Hepatic stellate cell (primary cell): ENCODE measurements around the gene SLC25A51.
A peak's percentile ranks its signal among the peaks of the same experiment; 100 is the strongest.

Experiments used
- DNase-seq: peaks from one replicate; pipeline ENCODE4 v3.0.0; 2011; ENCODE audit warnings: low spot score

Gene SLC25A51, protein sequence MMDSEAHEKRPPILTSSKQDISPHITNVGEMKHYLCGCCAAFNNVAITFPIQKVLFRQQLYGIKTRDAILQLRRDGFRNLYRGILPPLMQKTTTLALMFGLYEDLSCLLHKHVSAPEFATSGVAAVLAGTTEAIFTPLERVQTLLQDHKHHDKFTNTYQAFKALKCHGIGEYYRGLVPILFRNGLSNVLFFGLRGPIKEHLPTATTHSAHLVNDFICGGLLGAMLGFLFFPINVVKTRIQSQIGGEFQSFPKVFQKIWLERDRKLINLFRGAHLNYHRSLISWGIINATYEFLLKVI

DNA sequence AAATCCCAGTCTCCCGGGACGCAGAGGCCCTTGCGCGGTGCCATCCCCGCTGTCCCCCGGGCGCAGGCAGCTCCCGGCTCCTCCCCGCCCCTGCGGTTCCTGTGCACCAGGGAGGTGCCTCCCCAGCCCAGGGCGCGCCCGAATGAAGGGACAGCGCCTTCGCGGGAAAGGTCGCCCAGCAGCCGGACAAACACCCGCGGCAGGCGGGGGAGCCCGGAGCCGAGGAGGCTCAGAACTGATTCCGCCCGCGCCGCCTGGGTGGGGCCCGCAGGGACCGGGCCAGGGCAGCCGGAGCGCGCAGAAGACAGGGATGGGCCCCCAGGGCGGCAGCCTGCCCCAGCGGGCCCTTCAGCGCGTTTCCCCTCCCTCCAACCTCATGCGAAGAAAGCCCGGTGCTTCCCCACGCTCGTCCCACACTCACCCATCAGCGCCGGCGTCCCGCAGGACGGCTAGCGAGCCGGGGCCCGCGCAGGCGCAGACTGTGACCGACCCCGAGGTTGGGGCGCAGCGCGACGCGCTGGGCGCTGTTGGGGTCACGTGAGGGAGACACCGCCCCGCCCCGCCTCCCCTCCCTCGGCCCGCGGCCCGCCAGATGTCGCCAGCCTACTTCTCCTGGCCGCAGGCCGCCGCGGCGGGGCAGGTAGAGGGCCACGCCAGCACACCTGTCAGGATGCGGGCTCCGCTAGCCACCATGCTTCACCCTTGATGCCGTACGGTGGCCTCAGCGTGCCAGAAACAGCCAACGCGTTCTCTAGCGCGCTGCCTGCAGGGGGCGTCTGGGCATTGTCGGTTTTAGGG lies at the start of gene SLC25A51:
Gene SLC25A51 (minus strand): TSS at position 481 of the 798 bp plus-strand sequence. CDS start 15,577 bp downstream, outside the sequence.
- peak; percentile 96 for DNase-seq

DNA sequence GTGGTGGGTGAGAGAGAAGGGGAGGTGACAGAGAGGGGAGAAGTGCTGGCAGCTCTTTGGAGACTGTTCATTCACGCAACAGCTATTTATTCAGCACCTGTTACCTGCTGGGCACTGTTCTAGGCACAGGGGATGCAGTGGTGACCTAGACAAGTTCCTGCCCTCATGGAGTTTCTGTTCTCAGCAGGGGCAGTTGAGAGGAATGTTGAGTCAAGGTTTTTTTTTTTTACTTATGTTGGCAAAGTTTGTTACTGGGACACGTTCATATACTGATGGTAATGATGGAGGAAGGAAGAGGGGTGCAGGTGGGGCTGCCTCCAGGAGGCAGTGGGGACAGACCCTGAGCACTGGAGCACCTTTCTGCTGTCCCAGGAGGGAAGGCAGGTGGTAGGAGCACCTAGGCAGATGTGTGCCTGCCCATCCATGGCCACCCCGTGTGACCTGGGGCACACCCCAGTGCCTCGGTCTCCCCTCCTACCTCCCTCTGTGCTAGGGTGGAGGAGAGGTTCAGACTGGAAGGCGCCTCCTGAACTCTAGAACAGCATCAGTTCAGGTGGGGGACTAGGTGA lies 49.4 kb upstream of the SLC25A51 start:
- DNase-seq: no peak

DNA sequence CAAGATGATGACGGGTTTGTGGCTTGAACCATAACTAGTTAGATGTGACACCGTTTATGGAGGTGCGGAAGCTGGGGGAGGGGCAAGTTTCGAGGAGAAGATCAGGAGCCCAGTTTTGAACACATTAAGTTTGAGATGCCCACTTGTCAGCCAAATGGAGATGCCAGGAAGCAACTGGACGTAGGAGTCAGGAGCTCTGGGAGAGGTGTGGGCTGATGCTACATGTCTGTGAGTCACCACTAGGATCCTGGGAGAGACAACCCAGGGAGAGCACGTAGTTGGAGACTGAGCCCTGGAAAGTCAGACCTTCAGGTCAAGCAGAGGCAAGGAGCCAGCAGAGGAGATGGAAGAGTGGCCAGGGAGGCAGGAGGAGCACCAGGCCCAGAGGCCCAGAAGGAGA lies 48.8 kb upstream of the SLC25A51 start:
- peak; percentile 63 for DNase-seq

DNA sequence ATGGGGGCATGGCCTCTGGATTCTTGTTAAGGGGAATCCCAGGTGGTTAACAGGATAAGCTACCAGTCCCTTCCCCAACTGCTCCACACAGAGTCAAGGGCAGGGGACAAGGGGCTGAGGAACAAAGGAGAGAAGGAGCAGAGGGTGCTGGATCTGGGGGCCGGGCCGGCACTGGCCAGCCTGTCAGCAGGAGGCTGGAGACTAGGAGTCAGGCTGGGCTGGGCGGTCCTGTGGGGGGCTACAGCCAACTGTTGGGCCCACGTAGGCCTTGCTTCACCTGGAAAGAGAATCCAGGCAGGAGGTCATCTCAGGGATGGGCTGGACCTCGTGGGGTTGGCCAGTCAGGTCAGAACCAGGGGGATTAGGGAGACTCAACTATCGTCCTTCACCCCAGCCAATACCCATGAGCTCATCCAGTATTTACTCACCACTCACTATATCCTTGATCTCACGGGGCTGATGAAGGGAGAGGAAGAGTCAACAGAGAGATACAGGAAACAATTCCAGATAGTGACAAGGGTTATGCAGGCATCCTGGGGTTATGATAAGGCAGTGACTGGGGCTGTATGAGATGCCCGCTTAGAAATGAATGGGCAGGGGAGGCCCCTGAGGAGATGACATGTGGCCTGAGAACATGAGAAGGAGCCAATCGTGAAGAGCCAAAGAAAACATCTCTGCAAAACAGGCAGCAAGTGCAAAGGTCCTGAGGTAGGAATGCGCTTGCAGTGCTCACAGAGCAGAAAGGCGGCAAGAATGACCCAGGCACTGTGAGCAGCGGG lies 47.9 kb upstream of the SLC25A51 start:
- no peak for DNase-seq

DNA sequence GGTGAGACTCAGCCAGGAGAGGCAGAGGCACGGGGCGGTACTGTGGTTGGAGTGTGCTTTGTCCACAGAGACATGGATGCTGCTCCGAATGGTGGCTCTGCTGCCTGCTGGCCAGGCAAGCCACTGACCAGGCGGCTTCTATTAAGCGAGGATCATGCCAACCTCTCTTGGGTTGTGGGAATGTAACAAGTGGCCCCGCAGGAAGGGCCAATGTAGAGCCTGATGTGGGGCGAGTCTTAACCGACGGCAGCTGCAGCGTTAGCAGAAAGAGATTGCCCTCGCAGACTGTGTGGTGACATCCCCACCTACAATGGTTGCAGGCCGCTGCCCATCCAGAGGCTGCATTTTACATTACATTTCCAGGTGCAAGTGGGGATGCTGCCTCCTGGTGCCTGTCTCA lies 46.6 kb upstream of the SLC25A51 start:
- no peak for DNase-seq

DNA sequence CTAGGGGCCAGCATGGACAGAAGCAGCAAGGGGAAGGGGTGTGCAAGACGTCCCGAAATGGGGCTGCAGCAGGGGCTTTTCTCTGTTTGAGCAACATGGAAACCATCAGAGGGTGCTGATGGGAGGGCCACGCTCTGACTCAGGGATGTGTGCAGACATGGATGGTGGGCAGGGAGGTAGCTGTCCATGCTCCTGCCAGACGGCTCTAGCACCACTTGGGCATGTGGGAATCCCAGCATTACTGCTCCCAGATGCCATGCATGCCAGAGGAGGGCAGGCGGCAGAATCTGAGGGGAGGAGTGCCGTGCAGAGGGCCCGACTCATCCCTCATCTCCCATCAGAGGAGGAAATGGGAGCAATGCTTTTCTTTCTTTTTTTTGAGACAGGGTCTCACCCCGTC lies 45.6 kb upstream of the SLC25A51 start:
- peak; percentile 59 for DNase-seq

DNA sequence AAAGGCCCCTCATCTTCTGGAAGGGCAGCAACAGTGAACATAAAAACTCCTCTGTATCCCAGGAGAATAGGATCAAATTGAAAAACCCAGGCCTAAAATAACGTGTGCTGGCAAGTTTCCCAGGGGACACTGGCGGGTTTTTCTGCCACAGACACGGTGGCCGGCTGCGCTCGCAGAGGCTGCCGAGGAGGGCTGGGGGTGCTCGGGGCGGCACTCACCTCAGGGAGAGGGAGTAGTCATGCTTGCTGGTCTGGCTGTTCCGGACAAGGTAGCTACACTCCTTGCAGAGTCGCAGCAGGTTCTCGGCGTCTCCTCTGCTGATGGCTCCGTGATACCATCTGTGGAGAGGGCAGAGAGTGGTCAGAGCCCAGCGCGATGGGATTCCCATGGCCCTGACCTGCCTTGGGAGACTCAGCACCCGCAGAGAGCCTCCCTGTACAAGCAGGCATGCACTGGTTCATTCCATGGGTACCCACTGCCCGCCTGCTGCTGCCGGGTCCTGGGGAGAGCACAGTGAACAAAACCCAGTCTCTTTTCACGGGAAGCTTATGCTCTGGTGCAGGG lies 44.6 kb upstream of the SLC25A51 start:
- no peak for DNase-seq

DNA sequence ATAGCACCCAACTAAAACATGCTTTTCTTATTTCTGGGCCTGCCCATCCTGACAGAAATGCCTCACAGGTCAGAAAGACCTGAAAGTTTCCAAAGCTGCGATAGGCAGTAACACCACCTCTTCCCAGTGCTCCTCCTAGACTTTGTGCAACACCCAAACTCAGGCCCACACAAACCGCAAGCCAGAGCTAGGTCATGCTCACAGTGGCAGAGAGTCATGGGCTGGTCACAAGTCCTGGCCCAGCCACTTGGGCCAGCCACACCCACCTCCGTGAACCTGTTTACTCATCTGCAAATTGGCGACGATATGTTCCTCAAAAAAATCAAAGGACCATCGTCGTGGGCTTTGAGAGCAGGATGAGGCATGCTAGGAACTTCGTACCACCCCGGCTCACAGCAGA lies 44.0 kb upstream of the SLC25A51 start:
- DNase-seq: no peak

DNA sequence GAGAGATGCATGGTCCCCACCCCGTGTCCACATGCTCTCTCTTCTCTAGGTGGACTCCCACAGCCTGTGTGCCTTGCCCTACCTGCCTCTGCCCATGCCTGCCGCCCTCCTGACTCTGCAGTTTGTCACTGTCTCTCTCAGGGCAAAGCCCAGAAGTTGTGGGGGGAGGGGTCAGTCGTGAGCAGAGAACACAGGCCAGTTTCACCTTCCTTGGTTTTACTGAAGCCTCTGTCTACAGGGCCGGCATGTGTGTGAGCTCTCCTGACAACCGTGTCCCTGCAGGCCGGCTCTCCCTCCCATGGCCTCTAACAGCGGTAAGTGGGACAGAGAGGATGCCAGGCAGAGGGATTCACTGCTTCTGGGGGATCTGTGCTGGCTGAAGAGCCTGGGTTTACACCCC lies 43.5 kb upstream of the SLC25A51 start:
- DNase-seq: no peak

DNA sequence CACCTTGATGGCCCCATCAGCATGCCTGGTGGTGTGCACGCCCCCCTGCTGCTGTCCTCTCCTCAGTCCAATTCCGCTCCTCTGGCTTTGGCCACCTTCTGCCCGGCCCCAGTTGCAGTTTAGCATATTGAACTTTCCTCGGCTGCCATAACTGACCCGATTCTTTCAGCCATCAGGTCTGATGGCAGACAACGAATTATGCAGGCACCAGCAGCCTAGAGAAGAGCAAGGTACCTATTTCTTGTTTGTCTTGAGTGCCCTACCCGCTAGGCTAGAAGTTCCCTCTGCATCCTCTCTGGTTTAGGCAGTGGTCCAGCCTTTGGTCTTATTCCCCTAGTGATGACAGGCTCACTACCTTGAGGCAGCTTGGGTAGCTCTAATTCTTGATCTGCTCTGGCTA lies 43.0 kb upstream of the SLC25A51 start:
- no peak for DNase-seq

DNA sequence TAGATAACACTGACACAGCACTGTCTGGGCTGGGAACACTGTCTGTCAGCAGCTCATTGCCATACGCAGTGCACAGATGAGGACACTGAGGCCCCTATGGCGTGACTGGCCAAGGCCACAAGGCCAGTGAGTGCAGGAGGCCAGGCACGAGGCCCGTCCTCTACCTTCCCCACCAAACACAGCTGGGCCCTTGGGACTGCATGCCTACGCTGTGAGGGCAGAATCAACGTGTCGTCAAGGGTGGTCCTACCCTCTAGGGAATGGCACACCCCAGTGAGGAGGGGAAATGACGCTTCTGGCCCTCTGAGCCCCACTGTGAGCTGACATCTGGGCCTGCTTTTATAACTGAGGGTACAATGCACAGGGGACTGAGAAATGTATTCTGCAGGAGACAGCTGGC lies 42.1 kb upstream of the SLC25A51 start:
- DNase-seq: no peak

DNA sequence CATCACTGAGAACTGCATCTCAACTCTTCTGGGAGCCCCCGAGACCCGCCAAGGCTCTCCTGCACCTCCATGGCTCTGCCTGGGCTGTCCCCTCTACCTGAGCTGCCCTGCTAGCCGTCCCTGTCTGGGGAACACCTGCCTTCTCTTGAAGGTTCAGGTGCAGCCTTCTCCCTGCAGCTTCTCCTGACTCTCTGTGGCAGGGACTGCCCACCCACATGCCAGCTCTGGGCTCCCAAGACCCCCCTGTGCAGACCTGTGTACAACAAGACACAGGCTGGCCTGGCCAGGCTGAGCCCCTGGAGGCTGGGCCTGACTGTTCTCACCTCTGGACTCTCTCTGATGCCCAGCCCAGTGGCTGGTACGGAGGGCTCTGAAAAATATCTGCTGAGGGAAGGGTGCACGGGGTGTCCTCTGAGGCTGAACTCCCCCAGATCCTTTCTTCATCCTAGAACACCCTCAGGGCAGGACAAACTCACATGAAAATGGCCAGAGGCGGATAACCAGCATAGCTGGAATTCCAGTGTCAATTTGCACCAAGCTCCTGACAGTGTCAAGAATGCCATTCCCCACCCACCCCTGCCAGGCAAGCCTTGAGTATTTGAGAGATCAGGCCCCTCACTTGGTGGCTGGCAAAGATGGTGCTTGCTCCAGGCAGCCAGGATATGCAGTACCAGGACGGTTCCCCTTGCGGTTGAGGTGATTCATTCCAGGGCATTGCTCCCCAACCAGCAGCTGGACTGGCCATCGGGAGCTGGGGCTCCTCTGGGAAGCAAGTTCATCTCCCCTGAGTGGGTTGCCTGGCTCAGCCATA lies 40.9 kb upstream of the SLC25A51 start:
- no peak for DNase-seq

DNA sequence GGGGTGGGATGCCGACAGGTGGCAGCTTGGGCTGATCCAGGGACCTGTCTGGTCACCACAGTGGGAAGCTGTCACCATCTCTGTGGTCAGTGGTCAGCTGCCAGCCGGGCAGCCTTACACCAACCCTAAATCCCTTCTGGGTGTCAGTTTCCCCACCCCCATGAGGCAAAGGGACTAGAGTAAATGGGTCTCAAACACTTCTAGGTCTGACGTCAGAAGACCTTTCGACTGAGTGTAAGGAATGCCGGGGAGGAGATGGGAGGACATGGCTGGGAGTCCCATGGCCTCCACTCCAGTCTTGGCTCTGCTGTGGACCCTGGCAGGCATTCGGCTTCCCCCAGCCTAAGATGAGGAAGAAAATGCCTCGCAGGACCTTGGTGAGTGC lies 40.3 kb upstream of the SLC25A51 start:
- no peak for DNase-seq

DNA sequence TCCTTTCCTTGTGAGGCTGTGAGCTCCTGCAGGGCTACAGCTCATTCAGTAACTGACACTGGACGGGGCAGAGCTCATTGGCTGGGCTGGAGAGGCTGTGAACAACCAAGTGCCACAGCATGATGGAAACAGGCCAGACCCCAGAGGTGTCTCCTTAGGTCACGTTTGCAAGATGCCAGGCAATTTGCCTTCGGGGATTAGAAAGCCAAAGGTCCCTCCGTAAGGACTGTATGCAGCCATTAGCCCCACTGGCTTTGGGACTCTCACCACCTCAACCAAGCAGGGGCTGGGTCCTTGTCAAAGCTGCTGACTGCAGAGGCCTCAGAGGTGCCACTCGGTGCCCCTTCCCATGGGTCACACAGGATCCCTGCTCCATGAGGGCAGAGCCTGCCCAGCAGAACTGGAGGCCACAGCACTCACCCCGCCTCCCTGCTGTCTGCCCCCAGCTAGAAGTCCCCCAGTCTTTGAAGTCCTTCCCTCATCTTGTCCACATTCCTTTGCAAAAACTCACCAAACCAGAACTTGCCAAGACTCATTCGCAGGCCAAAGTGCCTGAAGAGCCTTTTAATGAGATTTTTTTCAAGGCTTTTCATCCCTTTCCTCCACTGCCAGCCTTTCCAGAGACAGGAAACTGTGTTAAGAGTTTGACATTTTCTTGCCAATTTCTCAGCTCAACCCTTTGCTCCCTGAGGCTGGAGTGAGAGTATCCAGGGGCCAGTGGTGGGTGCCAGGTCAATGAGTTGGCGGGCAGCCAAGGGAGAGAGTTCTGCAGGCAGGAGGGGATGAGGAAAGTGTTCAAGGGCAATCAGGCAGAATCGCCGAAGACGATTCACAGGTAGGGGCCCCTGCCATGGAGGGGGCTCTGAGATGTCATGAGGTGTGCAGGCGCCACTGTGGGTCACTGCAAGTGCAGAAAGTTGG lies 39.7 kb upstream of the SLC25A51 start:
- peak; percentile 81 for DNase-seq

DNA sequence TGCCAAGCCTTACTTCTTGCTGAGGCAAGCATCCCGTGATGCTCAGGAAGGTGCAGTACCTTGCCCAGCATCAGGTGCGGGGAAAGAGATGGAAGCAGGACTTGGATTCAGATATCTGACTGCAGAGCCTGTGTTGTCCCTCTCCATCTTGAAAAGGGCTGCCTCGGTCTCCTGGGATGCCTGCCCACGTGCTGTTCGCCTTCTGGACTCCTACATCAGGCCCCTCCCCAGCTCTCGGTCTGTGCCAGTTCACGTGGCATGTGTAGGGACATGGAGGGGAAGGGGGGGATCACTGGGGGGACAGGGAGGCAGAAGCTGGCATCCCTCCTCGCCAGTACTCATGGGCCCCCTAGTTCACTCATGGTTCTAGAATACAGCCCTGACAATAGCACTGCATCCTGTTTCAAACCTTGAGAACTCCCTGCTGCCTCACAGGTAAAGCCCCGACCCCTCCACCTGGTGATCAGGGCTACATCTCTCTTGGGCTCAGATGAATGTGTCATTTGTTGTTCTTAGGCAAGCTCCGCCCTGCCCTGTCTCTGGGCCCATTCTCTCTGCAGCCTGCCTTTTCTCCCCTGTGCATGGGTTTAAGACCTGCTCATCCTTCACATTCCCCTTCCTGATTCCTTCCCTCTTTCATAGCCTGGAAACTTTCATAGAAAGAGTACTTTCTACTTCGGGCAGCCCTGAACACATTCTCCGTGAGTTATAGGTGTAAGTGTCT lies 38.9 kb upstream of the SLC25A51 start:
- DNase-seq: no peak

DNA sequence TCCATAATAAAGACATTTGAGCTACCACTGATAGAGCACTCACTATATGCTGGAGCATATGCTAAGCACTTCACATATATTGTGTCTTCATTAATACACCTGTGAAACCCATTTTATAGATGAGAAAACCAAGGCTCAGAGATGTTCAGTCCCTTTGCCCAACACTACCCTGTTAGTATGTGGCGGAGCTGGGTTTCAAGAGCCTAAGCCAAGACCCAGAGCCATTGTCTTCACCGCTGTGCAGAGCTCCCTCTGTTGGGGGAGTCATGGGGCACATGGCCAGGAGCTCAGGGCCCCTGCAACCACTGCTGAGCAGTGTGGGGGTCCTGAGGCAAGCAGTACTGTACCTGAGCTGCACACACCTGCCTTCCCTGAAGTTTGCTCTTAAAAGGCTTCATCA lies 37.3 kb upstream of the SLC25A51 start:
- DNase-seq: no peak

DNA sequence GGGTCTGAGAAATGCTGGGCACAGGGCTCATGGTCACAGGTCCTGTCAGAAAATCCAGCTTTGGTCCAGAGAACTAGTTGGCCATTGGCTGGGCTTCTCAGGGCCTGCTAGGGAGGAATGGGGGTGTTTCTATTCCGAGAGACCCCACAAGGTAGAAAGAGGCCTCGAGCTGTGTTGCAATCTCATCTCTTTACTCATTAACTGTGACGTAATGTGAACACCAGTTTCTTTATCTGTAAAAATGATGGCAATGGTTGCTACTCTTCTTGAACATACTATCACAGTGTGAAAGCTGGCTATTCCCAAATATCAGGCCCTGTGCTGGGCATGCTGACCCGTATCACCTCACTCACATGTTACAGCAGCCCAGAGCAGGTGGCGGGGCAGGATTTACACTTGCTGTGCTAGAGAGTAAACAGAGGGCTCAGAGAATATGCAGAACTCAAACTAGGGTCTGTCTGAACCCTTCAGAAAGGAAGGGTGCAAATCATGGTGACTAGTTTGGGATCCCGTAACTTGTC lies 35.7 kb upstream of the SLC25A51 start:
- DNase-seq: no peak

DNA sequence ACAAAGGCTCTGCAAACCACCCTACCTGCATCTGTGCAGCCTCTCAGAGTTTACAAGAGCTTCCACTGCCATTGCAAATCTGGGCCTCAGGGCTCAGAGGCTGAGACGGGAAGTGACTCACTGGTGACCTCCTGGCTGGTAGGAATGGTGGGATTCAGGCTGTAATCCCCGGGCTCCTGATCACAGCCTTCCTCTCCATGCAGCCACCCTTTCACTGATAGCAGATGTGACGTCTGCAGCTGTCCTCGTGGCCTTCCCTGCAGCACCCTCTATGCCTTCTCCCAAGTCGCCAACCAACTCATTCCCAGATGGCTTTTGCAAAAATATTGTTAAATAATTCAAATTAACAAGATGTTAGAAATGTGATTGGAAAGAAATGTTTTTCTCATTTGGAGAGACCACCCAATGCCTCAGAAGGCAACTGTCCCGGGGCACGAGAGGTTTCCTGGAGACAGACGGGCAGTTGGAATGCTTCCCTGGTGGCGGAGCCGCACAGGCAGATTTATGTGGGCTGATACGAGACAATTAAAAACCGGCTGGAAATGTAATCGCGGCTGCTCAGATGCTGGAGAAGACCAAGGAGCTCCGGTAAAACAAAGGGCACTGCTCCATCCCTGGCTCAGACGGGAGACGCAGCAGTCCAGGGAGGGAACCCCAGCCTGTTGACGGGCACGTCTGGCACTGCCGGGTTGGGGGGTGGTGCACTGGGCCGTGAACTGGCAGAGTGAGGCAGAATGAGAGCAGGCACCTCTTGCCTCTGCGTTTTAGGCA lies 34.4 kb upstream of the SLC25A51 start:
- DNase-seq: peak; percentile 81
